OCI-LY1 (cell line): ENCODE measurements around the gene OLA1.

Experiments
- CTCF ChIP-seq: fragments of 200-600 bp; sonication (generic), shearing (Covaris generic); IDR thresholded peaks from 2 replicates; pipeline ENCODE4 v1.5.1; 2017; ENCODE audit warnings: mild to moderate bottlenecking, antibody characterized with exemption, low read length, moderate library complexity, mixed read lengths
- EZH2 ChIP-seq: fragments of 200-600 bp; sonication (generic), shearing (Covaris generic); IDR thresholded peaks from 2 replicates; pipeline ENCODE4 v1.8.0; 2017; ENCODE audit warnings: borderline replicate concordance, mixed run types, mild to moderate bottlenecking, antibody characterized with exemption, low read length, moderate library complexity, mixed read lengths

- TF ChIP-seq CTCF (no peak), EZH2 (no peak)
Observed at GRCh38 chr2:174085781-174086180, 162.6 kb downstream of the OLA1 start.
